GM21717 (cell line): ENCODE results near the gene CUEDC2.

Source experiments
- ATAC-seq: cut with Tn5 transposase; IDR thresholded peaks from one replicate; pipeline ENCODE4 v1.9.1; 2021; ENCODE audit warnings: mild to moderate bottlenecking, moderate library complexity; ENCODE audit not compliant: unreplicated experiment

The CUEDC2 gene

DNA sequence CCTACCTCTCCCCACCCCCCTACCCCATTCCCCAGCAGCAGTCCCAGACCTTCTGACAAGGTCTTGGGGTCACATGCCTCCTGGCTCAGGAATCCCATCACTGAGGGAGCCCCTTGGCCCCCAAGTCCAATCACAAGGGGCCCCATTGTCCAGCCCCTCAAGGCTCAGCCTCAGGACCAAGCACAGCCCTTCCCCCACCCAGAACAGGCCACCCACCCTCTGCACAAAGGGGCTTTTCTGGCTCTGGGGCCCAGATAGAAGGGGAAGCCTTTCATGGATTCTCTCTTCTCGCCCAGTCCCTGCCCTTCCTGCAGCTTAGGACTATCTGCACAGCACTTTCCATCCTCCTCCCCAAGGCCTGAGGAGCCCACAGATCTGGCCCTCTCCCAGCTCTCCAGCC, 6.9 kb downstream of the CUEDC2 start:
- ATAC-seq, result no peak

GRCh38 chr10:102424916-102425315, 7.5 kb downstream of the CUEDC2 start:
- ATAC-seq, result no peak

GRCh38 chr10:102424145-102424544, 8.2 kb downstream of the CUEDC2 start:
- no peak for ATAC-seq

- ATAC-seq, result no peak
These were observed 8.9 kb downstream of the CUEDC2 start for GRCh38 chr10:102423372-102423968.

DNA sequence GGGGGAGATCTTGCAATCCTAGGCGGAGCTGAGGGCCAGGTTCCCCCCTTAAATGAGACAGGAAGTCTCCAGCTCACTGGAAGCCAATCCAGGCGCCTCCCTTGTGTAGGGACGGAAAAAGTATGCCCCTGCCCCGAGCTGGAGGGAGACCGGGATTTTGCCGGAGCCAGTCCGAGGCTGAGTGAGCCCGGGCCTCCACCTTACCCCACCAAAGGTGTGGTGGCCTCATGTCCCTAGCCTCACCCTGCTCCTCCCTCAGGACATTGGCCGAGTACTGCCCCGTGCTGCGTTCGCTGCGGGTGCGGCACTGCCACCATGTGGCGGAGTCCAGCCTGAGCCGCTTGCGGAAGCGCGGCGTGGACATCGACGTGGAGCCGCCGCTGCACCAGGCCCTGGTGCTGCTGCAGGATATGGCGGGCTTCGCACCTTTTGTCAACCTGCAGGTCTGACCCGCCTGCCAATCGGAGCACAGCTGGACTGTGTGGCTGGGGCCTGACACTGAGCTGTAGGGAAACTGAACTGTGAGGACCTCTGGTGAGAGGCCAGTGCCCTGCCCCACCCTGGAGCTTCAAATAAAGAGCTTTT, 9.7 kb downstream of the CUEDC2 start:
- no peak for ATAC-seq

DNA sequence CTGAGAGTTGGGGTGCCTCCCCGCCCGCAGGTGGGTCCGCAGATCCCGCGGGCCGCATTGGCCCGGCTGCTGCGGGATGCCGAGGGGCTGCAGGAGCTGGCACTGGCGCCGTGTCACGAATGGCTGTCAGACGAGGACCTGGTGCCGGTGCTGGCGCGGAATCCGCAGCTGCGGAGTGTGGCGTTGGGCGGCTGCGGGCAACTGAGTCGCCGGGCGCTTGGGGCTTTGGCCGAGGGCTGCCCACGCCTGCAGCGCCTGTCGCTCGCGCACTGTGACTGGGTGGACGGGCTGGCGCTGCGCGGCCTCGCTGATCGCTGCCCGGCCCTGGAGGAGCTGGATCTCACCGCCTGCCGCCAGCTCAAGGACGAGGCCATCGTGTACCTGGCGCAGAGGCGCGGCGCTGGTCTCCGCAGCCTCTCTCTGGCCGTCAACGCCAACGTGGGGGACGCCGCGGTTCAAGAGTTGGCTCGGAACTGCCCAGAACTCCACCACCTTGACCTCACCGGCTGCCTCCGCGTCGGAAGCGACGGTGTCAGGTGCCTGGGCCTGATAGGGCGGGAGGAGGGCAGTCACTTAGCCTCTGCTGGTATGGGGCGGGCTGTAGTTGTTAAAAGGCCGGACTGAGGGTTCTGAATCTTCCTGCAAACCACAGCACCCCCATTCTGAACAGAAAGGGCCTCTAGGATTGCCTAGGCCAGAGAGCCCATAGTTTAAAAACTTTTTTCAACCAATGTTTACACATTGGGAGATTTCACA, 10.4 kb downstream of the CUEDC2 start:
- no peak for ATAC-seq

DNA sequence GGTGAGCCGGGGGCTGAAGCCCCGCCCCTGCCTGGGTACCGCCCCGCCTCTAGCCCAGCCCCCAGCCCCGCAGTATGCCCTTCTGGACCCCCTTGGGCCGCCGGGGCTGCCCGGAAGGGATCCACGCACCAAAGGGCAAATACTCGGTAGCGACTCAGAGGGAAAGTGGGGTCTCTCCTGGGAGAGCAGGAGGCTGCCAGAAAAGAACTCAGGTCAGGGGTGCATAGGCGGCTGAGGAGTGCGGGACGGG, 10.9 kb downstream of the CUEDC2 start:
- ATAC-seq, result no peak

- peak; percentile 46 for ATAC-seq
These were observed 11.5 kb downstream of the CUEDC2 start, which contains the start of gene FBXL15 for GRCh38 chr10:102420714-102421506. FBXL15 (plus strand) TSS chr10:102420836; CDS start chr10:102421130, 294 bp downstream.

- peak; percentile 0 for ATAC-seq
These were observed 12.1 kb downstream of the CUEDC2 start for GRCh38 chr10:102420181-102420713.

- ATAC-seq, result no peak
These were observed 12.8 kb downstream of the CUEDC2 start for GRCh38 chr10:102419269-102420180.

DNA sequence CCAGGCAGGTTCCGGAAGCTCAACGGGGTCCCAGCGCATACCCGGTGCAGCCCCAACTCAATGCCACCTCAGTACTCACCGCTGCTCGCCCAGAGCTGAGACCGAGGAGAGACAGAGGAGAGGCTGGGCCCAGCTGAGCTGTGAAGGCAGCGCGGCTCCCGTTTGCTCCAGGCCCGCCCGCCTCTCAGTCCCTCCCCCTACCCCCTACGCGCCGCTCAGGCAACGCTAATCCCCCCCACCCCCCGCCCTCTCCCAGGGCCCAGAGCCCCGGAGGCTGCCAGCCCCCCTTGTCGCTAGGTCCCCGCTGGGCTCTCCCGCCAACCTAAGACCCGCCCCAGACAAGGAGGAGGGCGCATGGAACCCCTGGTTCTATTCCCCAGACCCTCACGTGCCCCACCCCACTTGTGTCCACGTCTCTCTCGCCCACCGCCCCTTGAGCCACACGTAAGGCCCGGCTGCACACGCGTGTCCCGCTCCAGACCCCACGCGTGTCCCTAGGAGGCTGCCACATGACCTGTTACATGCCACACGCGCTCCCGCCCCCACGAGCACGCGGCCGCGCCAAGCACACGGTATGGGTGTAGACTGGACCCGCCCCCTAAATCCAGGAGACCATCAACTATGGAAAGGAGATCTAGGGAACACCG, 13.6 kb downstream of the CUEDC2 start, which contains the start of gene PSD:
Gene PSD, minus strand, starts transcription at position 164 of the 647 bp plus-strand sequence. CDS start 1,747 bp downstream, outside the sequence.
- no peak for ATAC-seq

GRCh38 chr10:102416695-102417094, 15.7 kb downstream of the CUEDC2 start:
- ATAC-seq, result no peak

- ATAC-seq, result no peak
These were observed 16.1 kb downstream of the CUEDC2 start for GRCh38 chr10:102416283-102416682.

GRCh38 chr10:102414749-102415148, 17.6 kb downstream of the CUEDC2 start:
- no peak for ATAC-seq

- ATAC-seq, result no peak
These were observed 18.4 kb downstream of the CUEDC2 start for GRCh38 chr10:102413806-102414561.

GRCh38 chr10:102413053-102413705, 19.2 kb downstream of the CUEDC2 start:
- no peak for ATAC-seq

GRCh38 chr10:102412293-102412692, 20.1 kb downstream of the CUEDC2 start:
- ATAC-seq, result no peak
